GM21825 (cell line): ENCODE data around the gene NCAM1.

Experiments
- ATAC-seq: cut with Tn5 transposase; IDR thresholded peaks from one replicate; pipeline ENCODE4 v1.9.1; 2021; ENCODE audit warnings: mild to moderate bottlenecking, moderate library complexity; ENCODE audit not compliant: unreplicated experiment

Gene NCAM1

GRCh38 chr11:113124578-113124977 lies 163.4 kb downstream of the NCAM1 start:
- ATAC-seq, result no peak

GRCh38 chr11:113129261-113129992 lies 168.2 kb downstream of the NCAM1 start:
- no peak for ATAC-seq

GRCh38 chr11:113131036-113131775 lies 170.0 kb downstream of the NCAM1 start:
- ATAC-seq, result no peak

GRCh38 chr11:113133071-113133470 lies 171.9 kb downstream of the NCAM1 start:
- no peak for ATAC-seq

GRCh38 chr11:113134626-113135025 lies 173.4 kb downstream of the NCAM1 start:
- no peak for ATAC-seq

- no peak for ATAC-seq
Measured at GRCh38 chr11:113137713-113138529, 176.7 kb downstream of the NCAM1 start.

GRCh38 chr11:113138731-113139130 lies 177.5 kb downstream of the NCAM1 start:
- no peak for ATAC-seq

- no peak for ATAC-seq
Measured at GRCh38 chr11:113141010-113141409, 179.8 kb downstream of the NCAM1 start.

- no peak for ATAC-seq
Measured at GRCh38 chr11:113142508-113142907, 181.3 kb downstream of the NCAM1 start.

GRCh38 chr11:113147249-113147648 lies 186.0 kb downstream of the NCAM1 start:
- no peak for ATAC-seq

- no peak for ATAC-seq
Measured at GRCh38 chr11:113148076-113148475, 186.9 kb downstream of the NCAM1 start.

- no peak for ATAC-seq
Measured at GRCh38 chr11:113148652-113149051, 187.4 kb downstream of the NCAM1 start.

- ATAC-seq, result no peak
Measured at GRCh38 chr11:113151521-113151920, 190.3 kb downstream of the NCAM1 start.

- no peak for ATAC-seq
Measured at GRCh38 chr11:113152500-113152899, 191.3 kb downstream of the NCAM1 start.

GRCh38 chr11:113153847-113154246 lies 192.6 kb downstream of the NCAM1 start:
- no peak for ATAC-seq

- no peak for ATAC-seq
Measured at GRCh38 chr11:113159988-113160807, 199.0 kb downstream of the NCAM1 start.

- ATAC-seq, result no peak
Measured at GRCh38 chr11:113160808-113161124, 199.5 kb downstream of the NCAM1 start.

GRCh38 chr11:113161711-113162591 lies 200.7 kb downstream of the NCAM1 start:
- ATAC-seq, result no peak

- ATAC-seq, result no peak
Measured at GRCh38 chr11:113162592-113162962, 201.4 kb downstream of the NCAM1 start.
